SK-N-SH (cell line): Measurements from ENCODE around the gene ERBB2.

Experiments
- CTCF ChIP-seq: fragments of 200-600 bp; sonication (generic); IDR thresholded peaks from 2 replicates; pipeline ENCODE4 v1.6.1; 2017; ENCODE audit warnings: antibody characterized with exemption, mild to moderate bottlenecking, moderate library complexity
- GABPA ChIP-seq: IDR thresholded peaks from 2 replicates; pipeline ENCODE4 v1.4.0; 2012; ENCODE audit warnings: low read depth, mild to moderate bottlenecking
- MAX ChIP-seq: IDR thresholded peaks from 2 replicates; pipeline ENCODE4 v1.4.0; 2012; ENCODE audit warnings: low read depth
- MXI1 ChIP-seq: IDR thresholded peaks from 2 replicates; pipeline ENCODE4 v1.6.1; 2012; ENCODE audit warnings: mild to moderate bottlenecking, low read depth, low read length, improper control_type of control experiment
- NRF1 ChIP-seq: IDR thresholded peaks from 2 replicates; pipeline ENCODE4 v1.6.1; 2012; ENCODE audit warnings: low read depth, mild to moderate bottlenecking, low read length
- RAD21 ChIP-seq: IDR thresholded peaks from 2 replicates; pipeline ENCODE4 v1.6.1; 2012; ENCODE audit warnings: mild to moderate bottlenecking, low read length
- RCOR1 ChIP-seq: fragments of 150-350 bp; IDR thresholded peaks from 2 replicates; pipeline ENCODE4 v1.6.1; 2017; ENCODE audit warnings: antibody characterized with exemption, low read length
- REST ChIP-seq: IDR thresholded peaks from 2 replicates; pipeline ENCODE4 v1.6.1; 2012; ENCODE audit warnings: mild to moderate bottlenecking, low read depth, low read length, moderate library complexity
- RFX5 ChIP-seq: IDR thresholded peaks from 2 replicates; pipeline ENCODE4 v1.6.1; 2012; ENCODE audit warnings: mild to moderate bottlenecking, improper control_type of control experiment, low read length
- SIN3A ChIP-seq: IDR thresholded peaks from 2 replicates; pipeline ENCODE4 v1.6.1; 2012; ENCODE audit warnings: low read depth, mild to moderate bottlenecking, low read length, moderate library complexity, borderline replicate concordance
- SMC3 ChIP-seq: IDR thresholded peaks from 2 replicates; pipeline ENCODE4 v1.6.1; 2012; ENCODE audit warnings: low read depth, low read length, improper control_type of control experiment
- TAF1 ChIP-seq: IDR thresholded peaks from 2 replicates; pipeline ENCODE4 v1.6.1; 2012; ENCODE audit warnings: low read depth, mild to moderate bottlenecking, low read length, moderate library complexity, borderline replicate concordance
- TCF12 ChIP-seq: IDR thresholded peaks from 2 replicates; pipeline ENCODE4 v1.4.0; 2012

- TF ChIP-seq GABPA (no peak), CTCF (no peak), TCF12 (no peak), RFX5 (no peak), MAX (no peak), TAF1 (no peak), RCOR1 (no peak), RAD21 (no peak), SIN3A (no peak), NRF1 (no peak), MXI1 (no peak), REST (no peak), SMC3 (no peak)
These were observed 22.2 kb downstream of the ERBB2 start for GRCh38 chr17:39722104-39722503.
